ENCODE results near the gene GSN. TPM values are rescaled to one million over a fixed set of nuclear protein-coding genes. Genes with fewer than 3 reads are reported as not detected.

The GSN gene
- total and polyA plus RNA-seq, 2 of the 8 experiments (the other 6 are each of a cell fraction or from before 2014, with no cell fraction given): 52.3 to 94.5 TPM

GRCh38 chr9:121303456-121304451 is 35.8 kb downstream of the GSN start:
- no peak overlapping the region for H3K27ac ChIP-seq (ENCODE audit: low read depth, low read length)
- H3K23me2 ChIP-seq (ENCODE audit: low read depth, low read length): peaks cover 9% of the 10 kb centered on the region; the same call in 1 of the 2 replicates
- CTCF ChIA-PET (ENCODE audit: partially characterized antibody): interaction anchor here (0.9 to 5.0 kb wide), 6 partner anchors 15 to 90 kb away, joined by 3 to 35 read pairs (median 7); no protein-coding TSS in a partner anchor
- no peak overlapping the region for H2AFZ ChIP-seq (ENCODE audit: low read length)
- H3K4me2 ChIP-seq (ENCODE audit: insufficient read depth in 1 of 2, low read depth in 2 of 2, low read length in 2 of 2): no peak overlapping the region
- no peak overlapping the region for H3K4ac ChIP-seq (replicated peaks; ENCODE audit: insufficient read length, low read depth, low read length)
- no peak overlapping the region for H2BK5ac ChIP-seq (ENCODE audit: low read depth, low read length)
- H3K23ac ChIP-seq (ENCODE audit: insufficient read length): no peak overlapping the region
- no peak overlapping the region for H2BK20ac ChIP-seq (ENCODE audit: low read length)
- no peak overlapping the region for H3K18ac ChIP-seq (ENCODE audit: extremely low read depth, low read length)
- H2BK15ac ChIP-seq (ENCODE audit: low read length): no peak overlapping the region
- H3K36me3 ChIP-seq (ENCODE audit: control insufficient read depth in 2 of 4, insufficient read depth in 4 of 4, low read length in 3 of 4): no peaks in the 10 kb centered on the region; a peak in 2 of 8 replicates
- FAIRE-seq (no peak), DNase-seq (ENCODE audit: low read depth in 1 of 2, low spot score in 2 of 2) (no peak)
- no peak overlapping the region for H3K14ac ChIP-seq (ENCODE audit: insufficient read length)
- H3K9me3 ChIP-seq (ENCODE audit: insufficient read depth in 2 of 2, low read depth in 1 of 2, low read length in 1 of 2): no peaks in the 10 kb centered on the region
- H4K8ac ChIP-seq (ENCODE audit: extremely low read depth, insufficient read depth, low read length): no peak overlapping the region
- TF ChIP-seq RNF2 (IDR thresholded peaks at IDR 0.05; ENCODE audit: borderline replicate concordance, low read depth, low read length, missing control alignments, poor library complexity, severe bottlenecking): no peak
- TF ChIP-seq POLR2AphosphoS5 (IDR thresholded peaks at IDR 0.05; ENCODE audit: low read depth, low read length): no peak
- no peak for TF ChIP-seq ZNF274 (IDR thresholded peaks at IDR 0.05; ENCODE audit: borderline replicate concordance, extremely low read depth, low read length)
- no peak for TF ChIP-seq GTF2F1 (IDR thresholded peaks at IDR 0.05; ENCODE audit: borderline replicate concordance, low read depth, low read length)
- TF ChIP-seq CTCF (IDR thresholded peaks at IDR 0.05; ENCODE audit: control extremely low read depth in 1 of 3, insufficient read depth in 1 of 3, low read depth in 1 of 3, low read length in 3 of 3): no peak
- H2BK12ac ChIP-seq (ENCODE audit: low read depth, low read length): no peak overlapping the region
- peaks cover 3 to 4% of the 10 kb centered on the region in 2 experiments for H4K20me1 ChIP-seq (replicated peaks in 1 of 2; ENCODE audit: control insufficient read depth in 1 of 2, insufficient read depth in 2 of 2, low read length in 2 of 2)
- H4K5ac ChIP-seq (ENCODE audit: insufficient read length, low read depth, low read length): no peak overlapping the region
- H3K9ac ChIP-seq (replicated peaks in 1 of 4; ENCODE audit: extremely low read depth in 1 of 4, low read depth in 3 of 4, low read length in 3 of 4): no peak overlapping the region
- H3K79me1 ChIP-seq (ENCODE audit: low read depth, low read length): no peaks in the 10 kb centered on the region
- peaks cover 5 to 20% (median 14%) of the 10 kb centered on the region in 4 experiments for H3K27me3 ChIP-seq (replicated peaks in 1 of 4; ENCODE audit: control insufficient read depth in 3 of 4, extremely low read depth in 1 of 4, insufficient read depth in 3 of 4, low read length in 3 of 4)
- H3K4me3 ChIP-seq (ENCODE audit: extremely low read depth in 1 of 4, insufficient read depth in 2 of 4, low read depth in 3 of 4, low read length in 4 of 4): no peak overlapping the region
- no peak overlapping the region for H2AK5ac ChIP-seq (ENCODE audit: low read depth, low read length)
- 81% methylated on average over 3 of the region's 3 CpGs; no CpG with 5 or more reads in 1 of the 2 experiments for WGBS, 2 experiments (ENCODE audit: extremely low coverage in 1 of 2, insufficient coverage in 1 of 2, insufficient read length in 1 of 2, insufficient replicate concordance in 2 of 2, low coverage in 1 of 2, low lambda C conversion rate in 2 of 2, missing lambda C conversion rate in 1 of 2)
- no peak overlapping the region for H2BK120ac ChIP-seq (replicated peaks; ENCODE audit: low read depth, low read length)
- H3K4me1 ChIP-seq (replicated peaks in 1 of 4; ENCODE audit: control insufficient read depth in 3 of 4, insufficient read depth in 4 of 4, low read length in 3 of 4): peaks cover 4 to 17% (median 9%) of the 10 kb centered on the region in 4 experiments
- H3K56ac ChIP-seq (replicated peaks; ENCODE audit: insufficient read length, low read depth, low read length): no peak overlapping the region
- H3K79me2 ChIP-seq (ENCODE audit: control insufficient read depth in 1 of 2, insufficient read depth in 2 of 2, low read length in 2 of 2): no peaks in the 10 kb centered on the region
- POLR2A ChIA-PET (ENCODE audit: partially characterized antibody): no interaction called here
- no peak overlapping the region for H4K91ac ChIP-seq (replicated peaks; ENCODE audit: insufficient read length, low read length)

Measured in H1 (cell line).